ENCODE results near the gene NTN1.
"Not testable (repeated sequence)": the region's sequence is repeated elsewhere in the genome, so short reads cannot be mapped to it uniquely, and the experiment has no call there.

Gene NTN1

GRCh38 chr17:9256361-9256750 is 235.0 kb downstream of the NTN1 start:
- no peak for TF ChIP-seq POLR2A (IDR thresholded peaks at IDR 0.05; ENCODE audit: low read depth, low read length)
- FAIRE-seq: no peak
- no peak for DNase-seq (ENCODE audit: insufficient read length, low spot score)

DNA sequence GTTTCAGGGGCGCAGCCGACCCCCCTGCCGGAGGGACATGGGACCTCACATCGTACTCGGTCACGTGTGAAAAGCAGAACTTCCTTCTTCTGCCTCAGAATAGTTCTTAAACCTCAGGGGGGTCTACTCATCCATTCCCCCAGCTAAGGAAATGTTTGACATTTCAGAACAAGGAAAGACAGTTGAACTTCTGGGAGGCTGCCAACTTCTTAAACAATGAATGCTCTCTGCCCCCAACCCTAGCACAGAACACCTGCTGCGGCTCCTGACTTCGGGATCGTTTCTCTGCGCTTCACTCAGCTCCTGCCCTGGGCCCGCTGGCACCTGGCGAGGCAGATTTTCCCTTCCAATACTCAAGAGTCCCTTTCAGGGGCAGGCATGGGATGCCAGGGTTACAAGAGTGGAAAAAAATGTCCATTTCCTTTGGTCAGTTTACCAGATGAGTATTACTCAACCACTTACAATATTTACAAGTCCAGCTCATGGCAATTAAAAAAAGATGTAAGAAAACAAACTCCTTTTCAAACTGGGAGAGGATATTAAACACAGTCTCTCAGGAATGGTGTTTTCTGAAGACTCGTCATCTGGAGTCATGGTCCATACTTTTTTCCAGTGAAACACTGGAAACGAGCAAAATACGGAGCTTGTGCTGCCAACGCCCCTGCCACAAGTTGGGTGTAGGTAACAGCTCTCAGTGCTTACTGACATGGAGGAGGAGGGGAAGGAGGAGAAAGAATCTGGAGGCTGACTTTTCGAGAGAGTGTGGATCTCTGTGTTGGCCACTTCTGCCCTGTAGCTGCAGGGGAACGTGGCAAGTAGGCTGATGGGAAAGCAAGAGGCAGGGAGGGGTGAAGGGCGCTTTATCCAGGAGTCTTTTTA is 235.7 kb downstream of the NTN1 start:
- DNase-seq (ENCODE audit: insufficient read length, low spot score) (no peak), FAIRE-seq (no peak)
- no peak for TF ChIP-seq POLR2A (IDR thresholded peaks at IDR 0.05; ENCODE audit: low read depth, low read length)

DNA sequence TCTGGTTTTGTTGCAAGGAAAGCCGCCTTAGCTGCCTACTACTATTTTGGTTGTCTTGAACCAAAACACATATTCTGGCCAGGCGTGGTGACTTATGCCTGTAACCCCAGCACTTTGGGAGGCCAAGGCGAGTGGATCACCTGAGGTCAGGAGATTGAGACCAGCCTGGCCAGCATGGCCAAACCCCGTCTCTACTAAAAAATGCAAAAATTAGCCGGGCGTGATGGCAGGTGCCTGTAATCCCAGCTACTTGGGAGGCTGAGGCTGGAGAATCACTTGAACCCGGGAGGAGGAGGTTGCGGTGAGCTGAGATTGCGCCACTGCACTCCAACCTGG is 236.3 kb downstream of the NTN1 start:
- not testable (repeated sequence) for FAIRE-seq; DNase-seq (ENCODE audit: insufficient read length, low spot score)

- no peak for DNase-seq (ENCODE audit: insufficient read length, low spot score)
- no peak for FAIRE-seq
- TF ChIP-seq POLR2A (IDR thresholded peaks at IDR 0.05; ENCODE audit: low read depth, low read length): no peak
Measured at GRCh38 chr17:9258115-9259015, 237.1 kb downstream of the NTN1 start.

DNA sequence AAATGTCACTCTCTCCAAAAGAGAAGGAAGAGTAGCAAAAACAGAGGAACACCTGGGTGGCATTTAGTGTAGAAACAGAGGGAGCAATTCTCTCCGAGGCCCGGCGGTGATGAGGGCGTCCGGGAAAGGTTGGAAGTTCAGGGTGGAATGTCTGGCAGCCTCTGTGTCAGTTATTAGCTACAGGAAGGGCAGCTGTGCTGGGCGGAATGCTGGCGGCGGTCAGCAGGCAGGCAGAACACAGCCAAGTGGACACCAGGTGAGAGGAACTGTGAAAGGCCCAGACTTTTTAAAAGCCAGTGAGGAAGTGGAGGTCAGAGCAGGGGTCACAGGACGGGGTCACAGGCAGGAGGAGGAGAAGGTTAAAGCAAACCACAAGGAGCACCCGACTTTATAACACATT is 238.1 kb downstream of the NTN1 start:
- no peak for DNase-seq (ENCODE audit: insufficient read length, low spot score)
- no peak for TF ChIP-seq POLR2A (IDR thresholded peaks at IDR 0.05; ENCODE audit: low read depth, low read length)
- FAIRE-seq: no peak

GRCh38 chr17:9261081-9262012 is 240.0 kb downstream of the NTN1 start:
- FAIRE-seq: no peak
- DNase-seq (ENCODE audit: insufficient read length, low spot score): no peak
- TF ChIP-seq POLR2A (IDR thresholded peaks at IDR 0.05; ENCODE audit: low read depth, low read length): no peak

DNA sequence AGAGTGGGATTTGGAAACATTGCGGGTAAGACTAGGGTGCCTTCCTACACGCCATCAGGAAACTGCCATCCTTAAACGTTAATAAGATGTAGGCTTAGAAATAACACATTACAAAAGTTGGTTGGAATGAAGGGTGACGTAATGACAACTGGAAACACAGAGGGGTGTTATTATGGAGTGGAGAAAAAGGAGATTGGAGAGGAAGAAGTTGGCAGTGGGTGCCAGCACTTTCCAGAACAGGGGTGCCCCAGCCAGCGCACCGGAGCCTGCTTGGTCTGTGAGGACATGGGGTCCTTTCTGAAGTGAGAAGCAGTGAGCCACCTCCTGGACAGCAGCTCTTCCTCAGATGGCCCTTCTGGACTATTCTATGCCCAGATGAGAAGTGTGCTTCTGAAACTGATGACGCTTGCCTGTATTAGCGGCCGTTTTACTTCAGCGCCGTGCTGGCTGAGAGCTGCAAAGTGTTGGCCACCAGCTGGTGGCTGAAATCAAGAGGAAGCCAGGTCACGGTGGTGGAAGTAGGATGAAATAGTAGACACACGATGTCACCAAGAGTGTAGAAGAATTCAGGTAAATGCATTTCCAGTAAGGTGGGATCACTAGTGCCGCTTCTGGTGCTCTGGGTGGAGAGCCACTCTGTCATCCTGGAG is 244.8 kb downstream of the NTN1 start:
- no peak for TF ChIP-seq POLR2A (IDR thresholded peaks at IDR 0.05; ENCODE audit: low read depth, low read length)
- DNase-seq (ENCODE audit: insufficient read length, low spot score) (no peak), FAIRE-seq (no peak)

GRCh38 chr17:9266697-9267117 is 245.4 kb downstream of the NTN1 start:
- FAIRE-seq (no peak), DNase-seq (ENCODE audit: insufficient read length, low spot score) (no peak)
- TF ChIP-seq POLR2A (IDR thresholded peaks at IDR 0.05; ENCODE audit: low read depth, low read length): no peak

- no peak for TF ChIP-seq POLR2A (IDR thresholded peaks at IDR 0.05; ENCODE audit: low read depth, low read length)
- DNase-seq (ENCODE audit: insufficient read length, low spot score): no peak
- FAIRE-seq: no peak
Measured at GRCh38 chr17:9268546-9268945, 247.2 kb downstream of the NTN1 start.

DNA sequence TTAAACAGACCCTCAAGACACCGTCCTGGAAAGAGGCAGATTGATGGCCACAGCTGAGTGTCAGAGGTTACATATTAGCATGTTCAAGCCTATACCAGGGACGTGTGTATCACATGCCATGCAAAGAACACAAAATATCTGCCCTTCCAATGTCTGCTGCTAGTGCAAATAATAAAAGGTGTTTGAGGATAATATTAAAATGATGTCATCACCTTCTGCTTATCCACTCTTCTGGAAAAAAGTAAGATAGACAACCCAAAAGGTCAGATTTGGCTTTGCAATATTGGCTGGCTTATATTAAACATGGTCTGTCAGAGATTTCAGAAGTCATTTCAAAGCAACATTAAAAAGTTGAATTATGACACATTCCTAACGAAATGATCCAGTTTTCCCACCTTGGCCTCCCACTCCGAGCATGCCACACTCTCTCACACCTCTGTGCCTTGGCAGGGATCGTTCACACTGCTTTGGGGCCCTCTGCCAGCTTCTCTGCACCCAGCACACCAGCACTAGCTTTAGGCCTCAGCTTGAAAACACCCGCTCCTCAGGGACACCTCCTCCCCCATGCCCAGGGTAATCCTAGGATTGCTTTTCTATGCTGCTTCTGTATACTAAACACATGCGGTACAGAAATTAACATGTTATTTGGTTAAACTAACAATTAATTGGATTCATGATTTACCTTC is 248.2 kb downstream of the NTN1 start:
- DNase-seq (ENCODE audit: insufficient read length, low spot score) (no peak), FAIRE-seq (no peak)
- TF ChIP-seq POLR2A (IDR thresholded peaks at IDR 0.05; ENCODE audit: low read depth, low read length): no peak

- DNase-seq (ENCODE audit: insufficient read length, low spot score) (no peak), FAIRE-seq (no peak)
- TF ChIP-seq POLR2A (IDR thresholded peaks at IDR 0.05; ENCODE audit: low read depth, low read length): no peak
Measured at GRCh38 chr17:9270921-9271320, 249.6 kb downstream of the NTN1 start.

DNA sequence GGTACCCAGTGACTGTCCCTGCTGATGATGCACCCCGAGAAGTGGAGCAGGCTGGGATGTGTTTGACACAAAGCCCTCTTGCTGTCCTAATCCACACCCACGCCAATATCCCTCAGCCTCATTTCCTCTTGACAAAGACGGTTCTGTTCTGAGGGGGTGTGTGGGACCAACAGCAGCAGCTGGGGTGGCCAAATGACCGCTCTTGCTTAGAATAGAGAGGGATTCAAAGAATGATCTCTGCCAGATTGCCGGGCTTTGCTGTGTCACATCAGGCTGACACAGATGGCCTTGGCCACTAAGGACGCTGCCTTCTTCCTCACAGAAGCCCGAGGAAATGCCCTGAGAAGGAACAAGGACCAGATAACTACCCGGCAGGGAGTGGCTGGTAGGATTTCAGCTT is 250.7 kb downstream of the NTN1 start:
- FAIRE-seq: no peak

More for the DNA sequence above, 250.7 kb downstream of the NTN1 start:
- no peak for TF ChIP-seq POLR2A (IDR thresholded peaks at IDR 0.05; ENCODE audit: low read depth, low read length)
- no peak for DNase-seq (ENCODE audit: insufficient read length, low spot score)
